Transverse colon (tissue), 4 donors: Measurements from ENCODE around the gene VASN. TPM values are rescaled to one million over a fixed set of nuclear protein-coding genes. Genes with fewer than 3 reads are reported as not detected.

ENCODE experiments used
- DNase-seq: peaks from one replicate; pipeline ENCODE4 v3.0.0-alpha.2; 2019
- H3K27ac ChIP-seq, 4 donors: fragments of 200-600 bp; sonication (generic); 2 replicates each; pipeline ENCODE4 v1.5.1; 2016 to 2018; ENCODE audit warnings: inconsistent platforms in 4 of 4
- H3K27me3 ChIP-seq: fragments of 200-600 bp; sonication (generic); 2 replicates; pipeline ENCODE4 v1.5.1; 2017; ENCODE audit warnings: inconsistent platforms
- H3K36me3 ChIP-seq, 4 donors: fragments of 200-600 bp; sonication (generic); 2 replicates each; pipeline ENCODE4 v1.5.1; 2017 to 2019; ENCODE audit warnings: inconsistent platforms in 4 of 4
- H3K4me1 ChIP-seq, 4 donors: fragments of 200-600 bp; sonication (generic); 2 replicates each; pipeline ENCODE4 v1.5.1; 2017 to 2020; ENCODE audit warnings: inconsistent platforms in 4 of 4
- H3K4me3 ChIP-seq, 4 donors: fragments of 200-600 bp; sonication (generic); 1 replicate in 1 of 4; 2 replicates in 3 of 4; pipeline versions ENCODE4 v1.5.1 to v1.6.1; 2017 to 2019; ENCODE audit warnings: inconsistent platforms in 4 of 4
- H3K9me3 ChIP-seq, 2 donors: fragments of 200-600 bp; sonication (generic); 2 replicates each; pipeline ENCODE4 v1.5.1; 2017 to 2019; ENCODE audit warnings: inconsistent platforms in 2 of 2
- EP300 ChIP-seq: sonication (generic); formaldehyde crosslinking; IDR thresholded peaks from one replicate; pipeline ENCODE4 v1.6.1; 2017; ENCODE audit warnings: antibody characterized with exemption, low read depth
- POLR2A ChIP-seq: fragments of 450-650 bp; IDR thresholded peaks from one replicate; pipeline ENCODE4 v1.6.1; 2016; ENCODE audit warnings: antibody characterized with exemption, mild to moderate bottlenecking, moderate library complexity
- POLR2AphosphoS5 ChIP-seq, 3 donors: sonication (generic); formaldehyde crosslinking; IDR thresholded peaks; one replicate each; pipeline ENCODE4 v1.6.1; 2016; ENCODE audit warnings: antibody characterized with exemption in 3 of 3
- WGBS, 2 donors: methylation state at CpG; one replicate each; pipeline ENCODE4 v1.1.5; 2018; ENCODE audit warnings: low coverage in 1 of 2; 5-methylcytosine and 5-hydroxymethylcytosine counted together
- in situ Hi-C, 4 donors: fragments of 200-750 bp; cut with MboI; loops; one replicate each; pipeline versions ENCODE4 v1.15.0 to v1.15.1; 2017; ENCODE audit warnings: low sequenced_read_pairs in 3 of 4, low pct_ligation_motif_present in 1 of 4, low pct_unique_long_range_greater_than_20kb in 1 of 4
- intact Hi-C: fragments of 100-400 bp; cut with DNase I; formaldehyde crosslinking; loops from one replicate; pipeline ENCODE4 v1.15.1; 2023; ENCODE audit warnings: low total_unique reads
- total RNA-seq, 4 donors: library from RNA; depleted of rRNA; stranded (reverse); fragments of >200 nt; gene quantifications; one replicate each; pipeline ENCODE4 v1.1.0, GENCODE V29; 2016
- TF ChIP-seq, protein P1 (sequence below), 5 experiments: fragments of 200-600 bp in 3 of 5; fragments of 450-650 bp in 2 of 5; sonication (generic) in 3 of 5; IDR thresholded peaks; 1 replicate in 2 of 5; 2 replicates in 3 of 5; pipeline ENCODE4 v1.5.1; 2016 to 2017; ENCODE audit warnings: antibody characterized with exemption in 5 of 5, inconsistent platforms in 3 of 5, mild to moderate bottlenecking in 2 of 5, moderate library complexity in 1 of 5

VASN gene
- total RNA-seq, 4 donors from 2014 or later = 3.4 to 18.7 (median 9.0) TPM

DNA sequence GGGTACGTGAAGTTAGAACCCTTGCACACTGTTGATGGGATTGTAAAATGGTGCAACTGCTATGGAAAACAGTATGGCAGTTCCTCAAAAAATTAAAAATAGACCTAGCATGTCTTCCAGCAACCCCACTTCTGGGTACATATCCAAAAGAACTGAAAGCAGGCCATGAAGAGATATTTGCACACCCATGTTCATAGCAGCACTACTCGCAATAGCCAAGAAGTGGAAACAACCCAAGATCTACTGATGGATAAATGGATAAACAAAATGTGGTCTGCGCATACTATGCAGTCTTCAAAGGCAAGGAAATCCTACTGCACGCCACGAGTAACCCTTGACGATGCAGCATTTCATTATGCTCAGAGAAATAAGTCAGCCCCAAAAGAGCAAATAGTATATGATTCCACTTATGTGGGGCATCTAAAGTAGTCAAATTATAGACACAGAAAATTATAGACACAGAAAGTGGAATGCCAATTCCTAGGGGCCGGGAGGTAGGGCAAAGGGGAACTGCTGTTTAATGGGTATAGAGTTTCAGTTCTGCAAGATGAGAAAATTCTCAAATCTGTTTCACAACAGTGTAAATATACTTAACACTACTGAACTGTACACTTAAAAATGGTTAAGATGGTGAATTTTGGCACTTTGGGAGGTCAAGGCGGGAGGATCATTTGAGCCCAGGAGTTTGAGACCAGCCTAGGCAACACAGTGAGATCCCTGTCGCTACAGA is 27.5 kb downstream of the VASN start:
- in situ Hi-C loops = no loop called here
- WGBS, 2 donors = 90 to 98% methylated on average over 9 of the region's 9 CpGs
- no peak for DNase-seq
- H3K27ac ChIP-seq = no peak overlapping the region
- peaks cover 0 to 5% (median 0%) of the 10 kb centered on the region in 4 donors for H3K36me3 ChIP-seq
- TF ChIP-seq EP300 (no peak), POLR2AphosphoS5 (IDR thresholded peaks at IDR 0.05) (no peak), POLR2A (no peak)
- TF ChIP-seq, protein P1, sequence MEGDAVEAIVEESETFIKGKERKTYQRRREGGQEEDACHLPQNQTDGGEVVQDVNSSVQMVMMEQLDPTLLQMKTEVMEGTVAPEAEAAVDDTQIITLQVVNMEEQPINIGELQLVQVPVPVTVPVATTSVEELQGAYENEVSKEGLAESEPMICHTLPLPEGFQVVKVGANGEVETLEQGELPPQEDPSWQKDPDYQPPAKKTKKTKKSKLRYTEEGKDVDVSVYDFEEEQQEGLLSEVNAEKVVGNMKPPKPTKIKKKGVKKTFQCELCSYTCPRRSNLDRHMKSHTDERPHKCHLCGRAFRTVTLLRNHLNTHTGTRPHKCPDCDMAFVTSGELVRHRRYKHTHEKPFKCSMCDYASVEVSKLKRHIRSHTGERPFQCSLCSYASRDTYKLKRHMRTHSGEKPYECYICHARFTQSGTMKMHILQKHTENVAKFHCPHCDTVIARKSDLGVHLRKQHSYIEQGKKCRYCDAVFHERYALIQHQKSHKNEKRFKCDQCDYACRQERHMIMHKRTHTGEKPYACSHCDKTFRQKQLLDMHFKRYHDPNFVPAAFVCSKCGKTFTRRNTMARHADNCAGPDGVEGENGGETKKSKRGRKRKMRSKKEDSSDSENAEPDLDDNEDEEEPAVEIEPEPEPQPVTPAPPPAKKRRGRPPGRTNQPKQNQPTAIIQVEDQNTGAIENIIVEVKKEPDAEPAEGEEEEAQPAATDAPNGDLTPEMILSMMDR (IDR thresholded peaks at IDR 0.05) = no peak
- H3K9me3 ChIP-seq = no peaks in the 10 kb centered on the region
- no peak overlapping the region for H3K4me3 ChIP-seq
- H3K27me3 ChIP-seq = no peaks in the 10 kb centered on the region
- intact Hi-C loops = no loop called here
- peaks cover 0 to 5% (median 4%) of the 10 kb centered on the region in 4 donors for H3K4me1 ChIP-seq

DNA sequence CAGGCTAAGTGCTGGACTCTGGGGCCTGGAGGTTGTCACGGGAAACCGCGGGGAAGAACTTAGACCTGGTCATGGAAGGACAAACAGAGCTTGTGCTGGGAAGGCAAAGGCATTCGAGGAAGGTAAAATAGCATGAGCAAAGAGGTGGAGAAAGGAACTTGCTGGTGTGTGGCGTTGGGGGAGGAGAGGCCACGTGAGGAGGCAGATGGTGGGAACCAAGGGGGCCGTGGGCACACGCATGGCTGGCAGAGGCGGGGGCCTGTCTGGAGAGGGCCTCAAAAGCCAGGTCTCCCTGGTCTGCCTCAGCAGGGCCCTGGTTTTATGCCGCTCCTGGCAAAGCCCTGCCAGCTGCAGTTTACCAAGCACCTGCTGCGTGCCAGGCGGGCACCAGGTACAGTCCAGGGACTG is 29.4 kb downstream of the VASN start:
- Histone ChIP-seq H3K36me3 (peaks cover 0 to 10% (median 0%) of the 10 kb centered on the region in 4 donors), H3K4me1 (peaks cover 0 to 5% (median 4%) of the 10 kb centered on the region in 4 donors), H3K9me3 (no peaks in the 10 kb centered on the region), H3K4me3 (no peak overlapping the region), H3K27me3 (no peaks in the 10 kb centered on the region), H3K27ac (no peak overlapping the region)
- TF ChIP-seq, protein P1 (IDR thresholded peaks at IDR 0.05) = no peak
- TF ChIP-seq EP300 = no peak
- no peak for TF ChIP-seq POLR2AphosphoS5 (IDR thresholded peaks at IDR 0.05)
- no peak for TF ChIP-seq POLR2A
- no peak for DNase-seq
- WGBS, 2 donors = 96% methylated on average over 3 to 12 of the region's 12 CpGs
- in situ Hi-C loops (loop anchor here in 2 of 4 donors (5.0 to 10.0 kb wide), 2 partner anchors 39 to 46 kb away; partner anchors contain the start of gene PAM16 (in 1 of the 2)), intact Hi-C loops (no loop called here)

DNA sequence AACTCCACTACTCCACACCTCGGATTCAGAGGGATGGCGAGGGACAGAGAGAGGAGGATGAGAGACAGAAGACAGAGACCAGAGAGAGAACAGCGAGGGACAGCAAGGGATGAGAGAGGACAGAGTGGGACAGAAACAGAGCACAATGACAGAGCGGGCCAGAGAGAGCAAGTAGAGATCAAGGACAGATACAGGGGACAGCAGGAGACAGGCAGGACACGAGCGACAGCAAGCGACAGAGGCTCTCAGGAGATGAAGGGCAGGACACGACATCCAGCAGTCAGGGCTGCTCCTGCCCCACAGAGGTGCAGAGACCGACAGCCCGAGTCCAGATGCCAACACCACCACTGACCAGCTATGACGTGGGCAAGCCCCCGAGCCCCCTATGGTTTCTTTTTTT is 29.9 kb downstream of the VASN start:
- Histone ChIP-seq H3K4me1 (peaks cover 0 to 5% (median 4%) of the 10 kb centered on the region in 4 donors), H3K4me3 (no peak overlapping the region), H3K9me3 (no peaks in the 10 kb centered on the region), H3K27ac (no peak overlapping the region), H3K36me3 (peaks cover 0 to 13% (median 0%) of the 10 kb centered on the region in 4 donors), H3K27me3 (no peaks in the 10 kb centered on the region)
- no peak for DNase-seq
- TF ChIP-seq POLR2A (no peak), POLR2AphosphoS5 (IDR thresholded peaks at IDR 0.05) (no peak), EP300 (no peak)
- TF ChIP-seq, protein P1 (IDR thresholded peaks at IDR 0.05) = no peak
- WGBS, 2 donors = 93% methylated on average over 3 to 12 of the region's 12 CpGs
- in situ Hi-C loops = loop anchor here in 2 of 4 donors (5.0 to 10.0 kb wide), 2 partner anchors 39 to 47 kb away; partner anchors contain the start of gene PAM16 (in 1 of the 2)
- intact Hi-C loops = no loop called here

DNA sequence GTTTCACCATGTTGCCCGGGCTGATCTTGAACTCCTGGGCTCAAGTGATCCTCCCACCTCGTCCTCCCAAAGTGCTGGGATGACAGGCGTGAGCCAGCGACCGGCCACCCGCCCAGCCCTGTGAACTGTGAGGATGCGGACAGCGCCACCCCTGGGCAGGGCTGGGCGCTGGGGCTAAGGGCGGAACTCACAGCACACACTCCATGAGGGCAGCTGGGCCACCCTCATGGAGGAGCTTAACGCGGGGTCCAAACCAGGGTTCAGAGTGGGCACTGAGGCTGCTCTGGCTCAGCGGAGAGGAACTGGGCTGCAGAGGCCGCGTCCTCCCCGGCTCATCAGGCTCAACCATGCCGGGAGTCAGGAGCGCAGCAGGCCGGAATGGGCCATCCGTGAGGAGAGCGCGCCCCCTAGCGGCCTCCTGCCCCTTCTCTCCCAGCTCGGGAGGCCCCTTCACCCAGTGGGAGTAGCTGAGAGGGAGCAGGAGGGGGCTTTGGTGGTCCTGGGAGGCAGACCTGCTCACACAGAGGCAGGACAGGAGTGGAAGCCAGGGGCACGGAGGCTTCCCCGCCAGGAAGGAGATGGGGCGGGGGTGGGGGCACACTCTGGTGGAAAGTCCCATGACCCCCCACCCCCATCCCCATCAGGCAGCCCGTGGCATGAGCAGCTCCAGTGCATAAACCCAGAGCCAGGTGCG is 30.9 kb downstream of the VASN start:
- intact Hi-C loops = loop anchor here (1.0 kb wide), 1 partner anchor 43 kb away; no protein-coding TSS in a partner anchor
- H3K4me3 ChIP-seq = no peak overlapping the region

More for the DNA sequence above, 30.9 kb downstream of the VASN start:
- Histone ChIP-seq H3K9me3 (no peaks in the 10 kb centered on the region), H3K27ac (no peak overlapping the region), H3K27me3 (no peaks in the 10 kb centered on the region), H3K36me3 (peaks cover 0 to 13% (median 2%) of the 10 kb centered on the region in 4 donors), H3K4me1 (peaks cover 0 to 5% (median 4%) of the 10 kb centered on the region in 4 donors)
- WGBS, 2 donors = 53% methylated on average over 17 of the region's 29 CpGs; no CpG with 5 or more reads in 1 of the 2 donors
- in situ Hi-C loops = loop anchor here in 2 of 4 donors (5.0 to 10.0 kb wide), 2 partner anchors 40 to 48 kb away; partner anchors contain the start of gene PAM16 (in 1 of the 2)
- peak; percentile 85 for DNase-seq
- TF ChIP-seq EP300 = no peak
- TF ChIP-seq POLR2AphosphoS5 (IDR thresholded peaks at IDR 0.05) = no peak
- no peak for TF ChIP-seq POLR2A
- TF ChIP-seq, protein P1 (IDR thresholded peaks at IDR 0.05) = peak; percentile 88 to 94 (median 93)
